MCF 10A (cell line): ENCODE measurements around the gene METTL15. TPM values are rescaled to one million over a fixed set of nuclear protein-coding genes. Genes with fewer than 3 reads are reported as not detected.
"Not testable (repeated sequence)": the region's sequence is repeated elsewhere in the genome, so short reads cannot be mapped to it uniquely, and the experiment has no call there.

ENCODE experiments used
- BruUV-seq: library from RNA; stranded (reverse); fragments of 400-500 nt; replicated peaks from 2 replicates; lab custom pipeline; 2021; lab: Mats Ljungman, UMichigan
- CTCF ChIA-PET: fragments of 300-600 bp; sonication (Branson Sonifier 250); formaldehyde crosslinking; extraction: SDS; loops from one replicate; lab custom pipeline; 2021; ENCODE audit warnings: antibody characterized with exemption, inconsistent platforms; lab: Yijun Ruan, JAX
- POLR2A ChIA-PET: fragments of 300-600, 350-650 bp; sonication (Branson Sonifier 250); formaldehyde crosslinking; extraction: SDS; loops from one replicate; lab custom pipeline; 2020; ENCODE audit warnings: antibody characterized with exemption, inconsistent platforms; lab: Yijun Ruan, JAX
- DNase-seq: peaks from one replicate; pipeline ENCODE4 v3.0.0-alpha.2; 2018; ENCODE audit not compliant: unreplicated experiment
- H3K27ac Mint-ChIP-seq: one replicate; pipeline ENCODE4 v1.8.0; 2022; ENCODE audit warnings: mild to moderate bottlenecking, low read depth, mixed read lengths; ENCODE audit not compliant: unreplicated experiment
- H3K27me3 Mint-ChIP-seq: one replicate; pipeline ENCODE4 v1.8.0; 2022; ENCODE audit warnings: mixed read lengths; ENCODE audit not compliant: insufficient read depth, unreplicated experiment
- H3K36me3 Mint-ChIP-seq: one replicate; pipeline ENCODE4 v1.8.0; 2022; ENCODE audit warnings: mild to moderate bottlenecking, moderate library complexity, mixed read lengths; ENCODE audit not compliant: insufficient read depth, unreplicated experiment
- H3K4me1 Mint-ChIP-seq: one replicate; pipeline ENCODE4 v1.8.0; 2022; ENCODE audit warnings: mixed read lengths; ENCODE audit not compliant: insufficient read depth, unreplicated experiment
- H3K4me3 Mint-ChIP-seq: one replicate; pipeline ENCODE4 v1.8.0; 2022; ENCODE audit warnings: mild to moderate bottlenecking, moderate library complexity, mixed read lengths; ENCODE audit not compliant: unreplicated experiment
- H3K9me3 Mint-ChIP-seq: one replicate; pipeline ENCODE4 v1.8.0; 2022; ENCODE audit warnings: mixed read lengths; ENCODE audit not compliant: unreplicated experiment
- CTCF ChIP-seq: fragments of 200-600 bp; IDR thresholded peaks from one replicate; pipeline ENCODE4 v1.8.0; 2022; ENCODE audit warnings: antibody characterized with exemption, mild to moderate bottlenecking; ENCODE audit not compliant: unreplicated experiment
- intact Hi-C: fragments of 100-400 bp; cut with micrococcal nuclease; formaldehyde crosslinking; loops from 2 replicates; pipeline ENCODE4 v1.14.1; 2022
- total RNA-seq: library from RNA; stranded (reverse); gene quantifications from 2 replicates; pipeline ENCODE4 v1.2.3, GENCODE V29; 2022

METTL15 gene
- total RNA-seq, 1 experiment from 2014 or later, result 16.8 TPM

GRCh38 chr11:28259177-28259843 is 151.1 kb downstream of the METTL15 start:
- H3K9me3 Mint-ChIP-seq, result no peaks in the 10 kb centered on the region
- no TSS peak for BruUV-seq
- no peak overlapping the region for H3K4me3 Mint-ChIP-seq
- CTCF ChIA-PET, result interaction anchor here (1.3 kb wide), 1 partner anchor 560 kb away, joined by 5 read pairs; no protein-coding TSS in a partner anchor
- H3K4me1 Mint-ChIP-seq, result no peaks in the 10 kb centered on the region
- peaks cover 6% of the 10 kb centered on the region for H3K36me3 Mint-ChIP-seq
- H3K27me3 Mint-ChIP-seq, result no peaks in the 10 kb centered on the region
- intact Hi-C loops, result no loop called here
- POLR2A ChIA-PET, result no interaction called here
- no peak for TF ChIP-seq CTCF
- no peak overlapping the region for H3K27ac Mint-ChIP-seq
- no peak for DNase-seq

- no peak for TF ChIP-seq CTCF
- ChIA-PET CTCF (interaction anchor here (0.6 to 0.8 kb wide), 2 partner anchors 16 to 1561 kb away, joined by 3 to 4 read pairs; no protein-coding TSS in a partner anchor), POLR2A (no interaction called here)
Observed at GRCh38 chr11:28268925-28269324, 160.7 kb downstream of the METTL15 start.

GRCh38 chr11:28269586-28269985 is 161.4 kb downstream of the METTL15 start:
- POLR2A ChIA-PET, result interaction anchor here (1.0 kb wide), 1 partner anchor 359 kb away, joined by 3 read pairs; no protein-coding TSS in a partner anchor
- no TSS peak for BruUV-seq
- no peaks in the 10 kb centered on the region for H3K27me3 Mint-ChIP-seq
- no peak overlapping the region for H3K27ac Mint-ChIP-seq
- H3K4me3 Mint-ChIP-seq, result no peak overlapping the region
- TF ChIP-seq CTCF, result no peak
- intact Hi-C loops, result no loop called here
- CTCF ChIA-PET, result interaction anchor here (0.6 to 0.8 kb wide), 2 partner anchors 685 to 1562 kb away, joined by 3 to 4 read pairs; no protein-coding TSS in a partner anchor
- no peaks in the 10 kb centered on the region for H3K4me1 Mint-ChIP-seq
- H3K9me3 Mint-ChIP-seq, result peaks cover 16% of the 10 kb centered on the region
- H3K36me3 Mint-ChIP-seq, result peaks cover 5% of the 10 kb centered on the region
- DNase-seq, result no peak

More at GRCh38 chr11:28268925-28269324, 160.7 kb downstream of the METTL15 start:
- Mint-ChIP-seq H3K27ac (no peak overlapping the region), H3K9me3 (peaks cover 16% of the 10 kb centered on the region), H3K4me3 (no peak overlapping the region), H3K36me3 (peaks cover 5% of the 10 kb centered on the region), H3K27me3 (no peaks in the 10 kb centered on the region), H3K4me1 (no peaks in the 10 kb centered on the region)
- BruUV-seq, result no TSS peak
- intact Hi-C loops, result no loop called here
- no peak for DNase-seq

GRCh38 chr11:28272247-28272646 is 164.1 kb downstream of the METTL15 start:
- H3K4me1 Mint-ChIP-seq, CTCF ChIA-PET, BruUV-seq, H3K36me3 Mint-ChIP-seq, H3K9me3 Mint-ChIP-seq, H3K27ac Mint-ChIP-seq, POLR2A ChIA-PET, H3K27me3 Mint-ChIP-seq, intact Hi-C loops, DNase-seq, H3K4me3 Mint-ChIP-seq: not testable (repeated sequence)
